GM03348 (cell line): Measurements from ENCODE around the gene DNMBP.
"Not testable (repeated sequence)": the region's sequence is repeated elsewhere in the genome, so short reads cannot be mapped to it uniquely, and the experiment has no call there.

Experiments used
- DNase-seq: peaks from one replicate; pipeline ENCODE4 v3.0.0; 2012; ENCODE audit warnings: low spot score

The DNMBP gene

GRCh38 chr10:99917963-99918825 is 91.6 kb downstream of the DNMBP start:
- DNase-seq = peak; percentile 62

GRCh38 chr10:99916776-99917175 is 93.0 kb downstream of the DNMBP start:
- DNase-seq = no peak

GRCh38 chr10:99915414-99915813 is 94.3 kb downstream of the DNMBP start:
- no peak for DNase-seq

GRCh38 chr10:99914236-99914635 is 95.5 kb downstream of the DNMBP start:
- DNase-seq = no peak

- no peak for DNase-seq
These were observed 95.9 kb downstream of the DNMBP start for GRCh38 chr10:99913831-99914235.

- DNase-seq = no peak
These were observed 97.7 kb downstream of the DNMBP start for GRCh38 chr10:99912041-99912440.

- no peak for DNase-seq
These were observed 101.2 kb downstream of the DNMBP start for GRCh38 chr10:99908512-99908911.

GRCh38 chr10:99906470-99906869 is 103.3 kb downstream of the DNMBP start:
- peak; percentile 83 for DNase-seq

GRCh38 chr10:99905971-99906370 is 103.8 kb downstream of the DNMBP start:
- no peak for DNase-seq

GRCh38 chr10:99895867-99896266 is 113.9 kb downstream of the DNMBP start:
- DNase-seq = no peak

- DNase-seq = not testable (repeated sequence)
These were observed 114.7 kb downstream of the DNMBP start for GRCh38 chr10:99895066-99895465.

GRCh38 chr10:99894613-99895012 is 115.1 kb downstream of the DNMBP start:
- DNase-seq = no peak

GRCh38 chr10:99888622-99889021 is 121.1 kb downstream of the DNMBP start:
- DNase-seq = peak; percentile 63

- DNase-seq = no peak
These were observed 126.2 kb downstream of the DNMBP start for GRCh38 chr10:99883523-99883922.

GRCh38 chr10:99881371-99881770 is 128.4 kb downstream of the DNMBP start:
- no peak for DNase-seq

- DNase-seq = no peak
These were observed 129.5 kb downstream of the DNMBP start for GRCh38 chr10:99880080-99880835.

- no peak for DNase-seq
These were observed 134.3 kb downstream of the DNMBP start for GRCh38 chr10:99875473-99875872.

GRCh38 chr10:99874341-99875085 is 135.2 kb downstream of the DNMBP start:
- DNase-seq = no peak

GRCh38 chr10:99873846-99874245 is 135.9 kb downstream of the DNMBP start:
- DNase-seq = no peak

GRCh38 chr10:99872367-99873162 is 137.2 kb downstream of the DNMBP start:
- no peak for DNase-seq

GRCh38 chr10:99870123-99870730 is 139.5 kb downstream of the DNMBP start:
- DNase-seq = no peak
